Right cardiac atrium (tissue), 5 donors: ENCODE results near the gene MS4A15. TPM values are rescaled to one million over a fixed set of nuclear protein-coding genes. Genes with fewer than 3 reads are reported as not detected.

ENCODE experiments used
- polyA plus RNA-seq: library from polyadenylated mRNA; stranded (reverse); fragments of 200-250 nt; gene quantifications from one replicate; pipeline ENCODE4 v1.2.3, GENCODE V29; 2013
- total RNA-seq, 4 donors: library from RNA; stranded (reverse); fragmentation: NEBNext Ultra II Directional; extraction: Animal tissue kit (Norgen Biotek cat#: 25700); gene quantifications; one replicate each; pipeline ENCODE4 v1.2.1, GENCODE V29; 2021
- donor health status: healthy with polysubstance abuse.
- donor health status: DM: no; HTN: yes; CAD: no.
- donor health status: DM: no; HTN: no; CAD: no.
- donor health status: DM: no; HTN: yes; CAD: no; lungs with severe emphysema.
- donor health status: DM: yes; HTN: yes; CAD: no.

Gene MS4A15
- total and polyA plus RNA-seq, 5 donors, result not detected

Other genes with a start within 250 kb of the MS4A15 start
- not detected for gene MS4A13, start 241.5 kb upstream of the MS4A15 start, total RNA-seq
- gene MS4A13, start 241.5 kb upstream of the MS4A15 start, polyA plus RNA-seq, result not detected
- gene MS4A8, start 57.3 kb upstream of the MS4A15 start, total RNA-seq, result not detected
- gene MS4A8, start 57.3 kb upstream of the MS4A15 start, polyA plus RNA-seq, result 0.16 TPM
- not detected for gene MS4A18, start 32.1 kb upstream of the MS4A15 start, total RNA-seq
- not detected for gene MS4A18, start 32.1 kb upstream of the MS4A15 start, polyA plus RNA-seq
- not detected for gene MS4A10, start 28.5 kb downstream of the MS4A15 start, total RNA-seq
- gene MS4A10, start 28.5 kb downstream of the MS4A15 start, polyA plus RNA-seq, result not detected
- 10 to 100 TPM in 1 of 4 donors, 1 to 10 TPM in 3; 6.5 to 12.5 (median 7.4) TPM for gene CCDC86, start 85.2 kb downstream of the MS4A15 start, total RNA-seq
- 7.8 TPM for gene CCDC86, start 85.2 kb downstream of the MS4A15 start, polyA plus RNA-seq
- gene PTGDR2, start 99.1 kb downstream of the MS4A15 start, total RNA-seq, result under 1 TPM in 1 of 4 donors, not detected in 3; 0.20 TPM
- gene PTGDR2, start 99.1 kb downstream of the MS4A15 start, polyA plus RNA-seq, result 0.14 TPM
- gene ZP1, start 110.7 kb downstream of the MS4A15 start, total RNA-seq, result not detected
- 0.16 TPM for gene ZP1, start 110.7 kb downstream of the MS4A15 start, polyA plus RNA-seq
- gene PRPF19, start 149.7 kb downstream of the MS4A15 start, total RNA-seq, result 10 to 100 TPM; 35.4 to 43.4 (median 38.8) TPM
- 31.5 TPM for gene PRPF19, start 149.7 kb downstream of the MS4A15 start, polyA plus RNA-seq
- gene TMEM109, start 157.3 kb downstream of the MS4A15 start, total RNA-seq, result 100 to 1,000 TPM; 103 to 119 (median 117) TPM
- 112 TPM for gene TMEM109, start 157.3 kb downstream of the MS4A15 start, polyA plus RNA-seq
- gene TMEM132A, start 167.6 kb downstream of the MS4A15 start, total RNA-seq, result 10 to 100 TPM in 1 of 4 donors, 1 to 10 TPM in 3; 5.1 to 10.2 (median 7.0) TPM
- gene TMEM132A, start 167.6 kb downstream of the MS4A15 start, polyA plus RNA-seq, result 6.8 TPM
- 10 to 100 TPM; 17.4 to 24.7 (median 22.1) TPM for gene SLC15A3, start 195.3 kb downstream of the MS4A15 start, total RNA-seq
- 24.6 TPM for gene SLC15A3, start 195.3 kb downstream of the MS4A15 start, polyA plus RNA-seq
- gene CD6, start 214.8 kb downstream of the MS4A15 start, total RNA-seq, result 1 to 10 TPM in 2 of 4 donors, under 1 TPM in 2; 0.71 to 1.7 (median 0.87) TPM
- gene CD6, start 214.8 kb downstream of the MS4A15 start, polyA plus RNA-seq, result 0.11 TPM